Anterior cingulate cortex (tissue), 58 donors: ENCODE measurements around the gene WNT7B.

Source experiments
- DNase-seq, 58 donors: peaks; one replicate each; lab custom pipeline; 2025; lab: John Stamatoyannopoulos, UW

The WNT7B gene

DNA sequence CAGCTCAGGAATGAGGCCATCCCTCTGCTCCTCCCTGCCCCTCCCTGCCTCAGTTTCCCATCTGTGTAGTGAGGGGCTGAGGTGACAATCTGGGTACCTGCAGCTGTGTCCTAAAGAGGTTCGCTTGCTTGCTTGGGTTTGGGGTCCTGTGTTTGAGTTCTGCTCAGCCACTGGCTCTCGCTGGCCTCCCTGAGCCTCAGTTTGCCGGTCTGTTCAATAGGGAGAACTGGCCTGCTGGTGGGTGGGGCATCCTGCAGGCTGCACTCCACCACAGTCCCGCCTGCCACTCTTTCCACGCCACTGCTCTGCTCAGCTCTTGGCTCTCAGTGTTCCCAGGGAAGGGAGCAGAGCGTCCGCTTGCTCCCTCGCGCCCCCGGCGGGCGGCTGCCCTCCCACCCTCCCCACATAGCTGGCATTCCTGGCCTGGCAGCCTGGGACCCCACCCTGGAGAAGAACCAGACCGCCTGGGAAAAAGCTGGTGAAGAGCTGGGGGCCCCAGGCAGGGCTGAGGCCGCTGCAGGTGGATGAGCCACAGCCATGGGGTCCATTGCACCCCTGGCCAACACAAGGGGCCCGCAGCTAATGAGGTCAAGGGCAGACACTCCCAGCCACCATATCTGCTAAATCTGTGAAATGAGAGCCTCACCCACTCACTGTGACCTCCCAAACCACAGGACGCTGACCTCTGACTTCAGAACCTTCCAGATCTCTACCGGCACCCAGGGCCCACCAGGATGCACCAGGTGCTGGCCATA is 15.1 kb downstream of the WNT7B start:
- no peak for DNase-seq

- no peak for DNase-seq
These were observed 16.2 kb downstream of the WNT7B start for GRCh38 chr22:45960477-45961386.

DNA sequence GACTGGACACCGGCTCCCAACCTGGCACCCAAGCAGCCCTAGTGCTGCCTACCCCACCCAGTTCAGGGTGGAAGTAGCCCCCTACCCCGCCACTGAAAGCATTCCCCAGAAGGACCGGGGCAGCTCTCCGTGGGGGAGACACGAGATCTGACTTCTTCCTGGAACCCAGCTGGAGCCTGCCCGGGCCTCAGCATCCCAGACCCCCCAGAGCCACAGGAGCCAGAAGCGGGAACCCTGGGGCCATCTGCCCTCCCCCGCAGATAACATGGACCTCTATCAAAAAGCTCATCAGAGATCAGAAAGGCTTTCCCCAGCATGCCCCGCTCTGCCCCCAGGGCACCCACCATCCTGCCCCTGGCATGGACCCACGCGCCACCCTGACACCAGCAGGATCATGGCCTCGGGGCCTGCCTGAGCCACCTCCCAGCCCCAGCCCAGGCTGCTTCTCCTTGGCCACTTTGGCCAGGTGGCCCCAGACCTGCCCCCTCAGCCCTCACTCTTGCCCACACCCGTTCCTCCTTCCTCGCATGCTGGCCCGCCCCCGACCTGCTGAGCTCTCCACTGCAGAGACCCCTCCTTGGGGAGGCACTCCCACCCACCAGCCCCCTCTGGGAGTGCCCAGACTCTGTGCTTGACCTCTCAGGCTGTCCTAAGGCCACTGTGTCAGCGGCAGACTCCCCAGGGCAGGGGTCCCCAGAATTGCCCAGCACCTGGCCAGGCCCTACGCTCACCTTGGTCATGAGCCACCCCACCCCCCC is 17.1 kb downstream of the WNT7B start:
- DNase-seq = no peak

GRCh38 chr22:45958971-45959370 is 18.0 kb downstream of the WNT7B start:
- no peak for DNase-seq

DNA sequence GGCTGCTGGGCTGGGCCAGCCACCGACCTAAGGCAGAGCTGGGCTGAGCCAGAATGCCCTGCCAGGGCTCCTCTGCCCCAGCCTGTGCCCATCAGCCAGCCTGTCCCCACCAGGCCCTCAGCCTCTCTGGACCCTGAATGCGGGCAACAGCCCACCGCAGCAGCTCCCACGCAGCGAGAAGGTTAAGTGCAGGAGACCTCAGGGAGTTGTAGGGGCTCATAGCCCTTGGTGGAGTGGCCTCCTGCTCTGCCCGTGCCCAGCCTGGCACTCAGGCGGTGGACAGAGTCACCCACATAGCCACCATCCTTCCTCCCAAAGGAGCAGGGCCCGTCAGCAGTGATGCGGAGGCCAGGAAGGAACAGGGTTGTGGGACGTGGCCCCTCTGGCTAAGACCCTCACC is 19.1 kb downstream of the WNT7B start:
- DNase-seq = no peak

- DNase-seq = no peak
These were observed 23.8 kb downstream of the WNT7B start for GRCh38 chr22:45953178-45953577.

DNA sequence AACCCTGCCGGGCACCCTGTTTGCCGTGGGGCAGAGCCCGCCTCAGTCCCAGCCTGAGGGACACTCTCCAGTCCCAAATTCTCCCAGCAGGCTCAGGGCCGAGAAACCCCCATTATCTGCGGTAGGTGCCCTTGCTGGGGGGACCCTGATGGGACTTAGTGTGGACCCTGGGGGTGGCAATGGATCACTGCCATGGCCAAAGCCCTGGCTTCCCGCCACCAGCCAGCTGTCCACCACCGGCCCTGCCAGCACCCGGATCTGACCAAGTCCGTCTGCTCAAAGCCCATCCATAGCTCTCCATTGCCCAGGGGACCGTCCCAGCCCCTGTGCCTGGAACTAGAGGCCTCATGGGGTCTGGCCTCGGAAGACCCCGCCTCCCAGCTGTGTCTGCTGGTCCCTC is 24.4 kb downstream of the WNT7B start:
- no peak for DNase-seq

GRCh38 chr22:45952151-45952550 is 24.8 kb downstream of the WNT7B start:
- DNase-seq = no peak

DNA sequence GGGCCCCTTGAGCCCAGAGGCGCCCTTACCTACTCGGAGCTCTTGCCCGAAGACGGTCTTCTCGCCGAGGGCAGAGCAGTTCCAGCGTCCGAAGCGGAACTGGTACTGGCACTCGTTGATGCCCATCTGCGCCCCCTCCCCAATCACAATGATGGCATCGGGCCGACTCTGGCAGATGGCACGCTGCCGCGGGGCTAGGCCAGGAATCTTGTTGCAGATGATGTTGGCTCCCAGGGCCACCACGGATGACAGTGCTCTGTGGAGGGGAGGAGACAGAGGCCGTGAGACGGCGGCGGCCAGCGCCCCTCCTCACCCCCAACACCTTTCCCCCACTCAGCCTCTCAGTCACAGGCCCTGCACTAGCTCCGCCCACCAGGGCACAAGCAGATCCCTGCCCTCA is 27.1 kb downstream of the WNT7B start:
- no peak for DNase-seq

DNA sequence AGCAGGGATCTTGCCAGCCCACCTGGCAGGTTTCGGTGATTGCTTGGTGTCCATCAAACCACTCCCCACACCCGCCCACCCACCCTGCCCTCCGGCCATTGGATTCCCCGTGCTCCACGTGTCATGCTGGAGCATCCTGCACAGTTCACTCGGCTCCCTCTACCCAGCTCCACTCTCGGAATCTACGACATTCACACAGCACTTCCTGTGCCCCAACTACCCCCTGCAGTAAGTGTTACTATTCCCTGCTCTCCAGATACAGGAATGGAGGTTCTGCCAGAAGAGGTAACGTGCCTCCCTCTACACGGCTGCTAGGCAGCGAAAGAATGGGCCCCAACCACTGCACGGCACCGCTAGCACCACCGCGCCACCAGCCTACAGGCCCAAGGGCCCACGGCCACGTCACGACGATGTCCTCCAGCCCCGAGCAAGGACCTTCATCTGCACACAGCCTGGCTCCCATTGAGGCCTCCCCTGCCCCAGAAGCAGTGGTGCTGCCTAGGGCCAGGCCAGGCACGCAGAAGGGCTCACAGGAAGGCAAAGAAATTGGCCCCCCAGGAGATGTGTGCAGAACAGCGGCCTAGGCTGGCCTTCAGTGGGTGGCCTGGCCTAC is 27.6 kb downstream of the WNT7B start:
- no peak for DNase-seq

- DNase-seq = peak in 6 of 58 donors; percentile 13 to 43 (median 28)
These were observed 28.8 kb downstream of the WNT7B start for GRCh38 chr22:45948081-45948648.

GRCh38 chr22:45946805-45947600 is 30.0 kb downstream of the WNT7B start:
- peak in 57 of 58 donors; percentile 8 to 80 (median 57) for DNase-seq

DNA sequence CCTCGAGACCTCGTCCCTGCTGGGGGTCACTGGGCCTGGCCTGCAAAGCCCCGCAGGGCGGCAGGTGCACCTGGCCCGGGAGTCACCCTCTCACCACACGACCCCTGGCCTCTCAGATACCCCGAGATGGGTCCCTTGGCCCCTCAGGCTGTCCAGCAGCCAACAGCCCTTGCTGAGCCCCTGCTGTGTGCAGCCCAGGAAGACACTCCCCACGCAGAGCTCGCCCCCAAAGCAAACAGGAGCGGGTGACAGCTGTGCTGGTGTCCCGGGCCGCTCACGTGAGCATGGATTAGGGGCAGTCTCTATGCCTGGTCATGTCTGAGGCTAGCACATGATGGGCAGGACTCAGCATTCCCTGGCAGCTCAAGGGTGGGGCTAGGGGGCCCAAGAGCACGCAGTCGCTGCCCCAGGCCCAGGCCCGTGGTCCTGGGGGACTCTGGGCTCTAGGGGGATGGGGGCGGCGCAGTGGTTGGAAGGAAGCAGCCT is 31.3 kb downstream of the WNT7B start:
- no peak for DNase-seq

- DNase-seq = no peak
These were observed 34.0 kb downstream of the WNT7B start for GRCh38 chr22:45942787-45943493.

DNA sequence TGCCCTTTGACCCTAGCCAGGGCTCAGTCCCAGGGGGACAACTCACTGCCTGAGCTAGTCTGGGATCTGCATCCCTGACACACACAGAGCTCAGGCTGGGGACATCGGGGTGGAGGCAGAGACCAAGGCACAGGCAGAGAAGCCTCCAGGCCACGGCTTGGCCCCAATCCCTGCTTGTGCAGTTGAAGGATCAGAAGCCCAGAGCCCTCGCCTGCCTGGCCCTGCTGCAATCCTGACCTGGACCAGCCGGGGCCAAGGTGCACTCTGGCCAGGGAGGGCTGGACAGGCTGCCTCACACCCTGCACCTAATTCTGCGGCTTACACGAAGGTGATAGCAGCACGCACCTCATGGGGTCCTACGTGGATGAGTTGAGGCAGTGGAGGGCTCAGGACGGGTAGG is 34.6 kb downstream of the WNT7B start:
- no peak for DNase-seq

DNA sequence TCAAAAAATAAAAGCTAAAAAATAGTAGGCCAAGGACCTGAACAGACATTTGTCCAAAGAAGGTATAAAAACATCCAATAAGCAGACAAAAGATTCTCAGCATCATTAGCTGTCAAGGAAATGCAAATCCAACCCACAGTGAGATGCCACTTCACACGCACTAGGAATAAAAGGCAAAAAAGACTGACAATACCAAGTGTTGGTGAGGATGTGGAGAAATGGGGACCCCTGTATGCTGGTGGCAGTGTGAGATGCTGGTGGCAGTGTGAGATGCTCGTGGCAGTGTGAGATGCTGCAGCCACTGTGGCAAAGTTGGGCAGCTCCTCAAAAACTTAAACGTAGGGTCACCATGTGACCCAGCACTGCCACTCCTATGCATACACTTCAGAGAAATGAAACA is 38.0 kb downstream of the WNT7B start:
- no peak for DNase-seq

GRCh38 chr22:45937960-45938359 is 39.0 kb downstream of the WNT7B start:
- DNase-seq = no peak

GRCh38 chr22:45935573-45935972 is 41.4 kb downstream of the WNT7B start:
- DNase-seq = no peak
